H1 (cell line): Measurements from ENCODE around the gene MDM4. TPM values are rescaled to one million over a fixed set of nuclear protein-coding genes. Genes with fewer than 3 reads are reported as not detected.

Experiments
- ASH2L ChIP-seq: fragments of 200-600, 300-600 bp; sonication (generic); IDR thresholded peaks from one replicate; pipeline ENCODE4 v1.7.1; 2017; ENCODE audit warnings: low read length
- BCL11A ChIP-seq, 2 experiments: IDR thresholded peaks; one replicate each; pipeline ENCODE4 v1.6.1; 2011; ENCODE audit warnings: low read depth in 2 of 2, low read length in 2 of 2, mild to moderate bottlenecking in 2 of 2
- CHD1 ChIP-seq: IDR thresholded peaks from 2 replicates; pipeline ENCODE4 v1.6.1; 2012; ENCODE audit warnings: low read depth, low read length, improper control_type of control experiment
- E2F6 ChIP-seq: IDR thresholded peaks from 2 replicates; pipeline ENCODE4 v1.6.1; 2012; ENCODE audit warnings: inconsistent platforms
- EP300 ChIP-seq, 2 experiments: IDR thresholded peaks; 1 replicate in 1 of 2; 2 replicates in 1 of 2; pipeline ENCODE4 v1.6.1; 2011 to 2012; ENCODE audit warnings: low read depth in 2 of 2, low read length in 2 of 2, mild to moderate bottlenecking in 2 of 2, borderline replicate concordance in 1 of 2, inconsistent platforms in 1 of 2, moderate library complexity in 1 of 2
- HDAC6 ChIP-seq: IDR thresholded peaks from one replicate; pipeline ENCODE4 v1.7.1; 2012; ENCODE audit warnings: low read depth, mild to moderate bottlenecking, inconsistent platforms, low read length, moderate library complexity
- JUN ChIP-seq: IDR thresholded peaks from 2 replicates; pipeline ENCODE4 v1.6.1; 2011; ENCODE audit warnings: low read depth, mild to moderate bottlenecking, improper control_type of control experiment, low read length
- KDM1A ChIP-seq: fragments of 200-600, 300-600 bp; sonication (generic); IDR thresholded peaks from 2 replicates; pipeline ENCODE4 v1.7.1; 2016; ENCODE audit warnings: mild to moderate bottlenecking, low read length, borderline replicate concordance
- MAFK ChIP-seq: IDR thresholded peaks from 2 replicates; pipeline ENCODE4 v1.6.1; 2012; ENCODE audit warnings: low read depth, mild to moderate bottlenecking, improper control_type of control experiment, low read length
- RBBP5 ChIP-seq: IDR thresholded peaks from 2 replicates; pipeline ENCODE4 v1.7.1; 2012; ENCODE audit warnings: low read depth, mild to moderate bottlenecking, inconsistent platforms, low read length, moderate library complexity, borderline replicate concordance
- RFX5 ChIP-seq: IDR thresholded peaks from 2 replicates; pipeline ENCODE4 v1.6.1; 2011; ENCODE audit warnings: low read depth, low read length, improper control_type of control experiment, borderline replicate concordance
- RXRA ChIP-seq: IDR thresholded peaks from 2 replicates; pipeline ENCODE4 v1.6.1; 2011; ENCODE audit warnings: low read depth, mild to moderate bottlenecking, low read length, moderate library complexity; ENCODE audit not compliant: insufficient read depth
- SAP30 ChIP-seq: fragments of 300-600 bp; sonication (generic); IDR thresholded peaks from 2 replicates; pipeline ENCODE4 v1.7.1; 2012; ENCODE audit warnings: low read length, moderate library complexity, mild to moderate bottlenecking, inconsistent platforms; ENCODE audit not compliant: insufficient read depth, insufficient replicate concordance
- SIN3A ChIP-seq, 2 experiments: IDR thresholded peaks in 1 of 2; conservative IDR thresholded peaks in 1 of 2; 2 replicates each; pipeline ENCODE4 v1.6.1; 2011 to 2012; ENCODE audit warnings: low read length in 2 of 2, improper control_type of control experiment in 1 of 2, low read depth in 1 of 2, mild to moderate bottlenecking in 1 of 2
- SIX5 ChIP-seq: IDR thresholded peaks from 2 replicates; pipeline ENCODE4 v1.6.1; 2011; ENCODE audit warnings: mild to moderate bottlenecking, low read depth, low read length
- SP1 ChIP-seq: IDR thresholded peaks from 2 replicates; pipeline ENCODE4 v1.6.1; 2011; ENCODE audit warnings: low read depth, low read length
- SP4 ChIP-seq: IDR thresholded peaks from 2 replicates; pipeline ENCODE4 v1.6.1; 2012; ENCODE audit warnings: low read length, inconsistent platforms
- SRF ChIP-seq: IDR thresholded peaks from 2 replicates; pipeline ENCODE4 v1.6.1; 2011; ENCODE audit warnings: mild to moderate bottlenecking, low read depth, low read length, moderate library complexity
- SUZ12 ChIP-seq: fragments of 200-600 bp; sonication (generic); IDR thresholded peaks from 2 replicates; pipeline ENCODE4 v1.6.1; 2012; ENCODE audit warnings: mild to moderate bottlenecking, inconsistent platforms, low read length, moderate library complexity, mixed read lengths
- TBP ChIP-seq: IDR thresholded peaks from 2 replicates; pipeline ENCODE4 v1.6.1; 2011; ENCODE audit warnings: low read depth, low read length, improper control_type of control experiment
- TEAD4 ChIP-seq: IDR thresholded peaks from 2 replicates; pipeline ENCODE4 v1.6.1; 2012; ENCODE audit warnings: low read depth, low read length, inconsistent platforms, mixed read lengths
- USF2 ChIP-seq: IDR thresholded peaks from 2 replicates; pipeline ENCODE4 v1.6.1; 2011; ENCODE audit warnings: low read length, improper control_type of control experiment
- polyA plus RNA-seq, 7 experiments: library from polyadenylated mRNA; depleted of rRNA in 3 of 7; stranded (reverse) in 5 of 7; unstranded in 2 of 7; fragments of >200 nt in 5 of 7; fragments of 200-250 nt in 2 of 7; gene quantifications; 1 replicate in 5 of 7; 2 replicates in 1 of 7; 4 replicates in 1 of 7; pipeline versions ENCODE4 v1.2.1 to v1.2.3, GENCODE V29; 2011 to 2013; ENCODE audit warnings: missing spikeins in 2 of 7, mixed read lengths in 2 of 7
- total RNA-seq: library from RNA; stranded (reverse); fragmentation: NEBNext Ultra II Directional; extraction: Animal tissue kit (Norgen Biotek cat#: 25700); gene quantifications from 2 replicates; pipeline ENCODE4 v1.2.1, GENCODE V29; 2021

The MDM4 gene
- total and polyA plus RNA-seq, 2 of the 8 experiments (the other 6 are each of a cell fraction or from before 2014, with no cell fraction given) = 10.8 to 84.9 TPM

GRCh38 chr1:204507317-204508105 lies 8.7 kb upstream of the MDM4 start (continued):
- TF ChIP-seq SIN3A (conservative IDR thresholded peaks at IDR 0.05 in 1 of 2, IDR thresholded peaks at IDR 0.05 in 1 of 2; ENCODE audit: low read depth in 1 of 2, low read length in 2 of 2) (0 out of 4 replicates have a peak, but pooled peaks of 1 of the 2 experiments have one; percentile 19), USF2 (no peak), SP1 (no peak), E2F6 (no peak), SIX5 (peak; percentile 36; the same call in 1 of the 2 replicates), RFX5 (no peak), ASH2L (peak; percentile 81), HDAC6 (no peak), SP4 (no peak), EP300 (IDR thresholded peaks at IDR 0.05; ENCODE audit: borderline replicate concordance in 1 of 2, low read depth in 2 of 2, low read length in 2 of 2) (peak in 1 of 2 experiments; percentile 98; a peak in 2 of 3 replicates), JUN (no peak), KDM1A (no peak), RXRA (no peak), CHD1 (peak; percentile 78), SAP30 (peak; percentile 1), MAFK (no peak), RBBP5 (no peak), TBP (peak; percentile 78), BCL11A (IDR thresholded peaks at IDR 0.05; ENCODE audit: low read depth in 2 of 2, low read length in 2 of 2) (no peak), SUZ12 (no peak), TEAD4 (no peak), SRF (no peak)
